HG02973 (cell line): ENCODE measurements around the gene CMIP.
"Not testable (repeated sequence)": the region's sequence is repeated elsewhere in the genome, so short reads cannot be mapped to it uniquely, and the experiment has no call there.

Experiments used
- ATAC-seq: cut with Tn5 transposase; IDR thresholded peaks from one replicate; pipeline ENCODE4 v1.9.1; 2021; ENCODE audit warnings: moderate library complexity; ENCODE audit not compliant: unreplicated experiment

Gene CMIP

GRCh38 chr16:81421126-81421525 is 23.5 kb upstream of the CMIP start:
- ATAC-seq, result no peak

- ATAC-seq, result no peak
Observed at GRCh38 chr16:81421536-81421935, 23.1 kb upstream of the CMIP start.

GRCh38 chr16:81422153-81422552 is 22.5 kb upstream of the CMIP start:
- not testable (repeated sequence) for ATAC-seq

- no peak for ATAC-seq
Observed at GRCh38 chr16:81424771-81425170, 19.8 kb upstream of the CMIP start.

GRCh38 chr16:81427219-81427618 is 17.4 kb upstream of the CMIP start:
- no peak for ATAC-seq

GRCh38 chr16:81429045-81429521 is 15.5 kb upstream of the CMIP start:
- ATAC-seq, result no peak

- ATAC-seq, result peak; percentile 3
Observed at GRCh38 chr16:81431554-81432353, 12.9 kb upstream of the CMIP start.

GRCh38 chr16:81432937-81433557 is 11.6 kb upstream of the CMIP start:
- no peak for ATAC-seq

- ATAC-seq, result no peak
Observed at GRCh38 chr16:81435103-81435502, 9.5 kb upstream of the CMIP start.

GRCh38 chr16:81435567-81435966 is 9.0 kb upstream of the CMIP start:
- ATAC-seq, result no peak

GRCh38 chr16:81436386-81436785 is 8.2 kb upstream of the CMIP start:
- ATAC-seq, result no peak

GRCh38 chr16:81437865-81438264 is 6.7 kb upstream of the CMIP start:
- no peak for ATAC-seq

GRCh38 chr16:81440888-81441761 is 3.5 kb upstream of the CMIP start:
- no peak for ATAC-seq

- no peak for ATAC-seq
Observed at GRCh38 chr16:81442220-81442915, 2.2 kb upstream of the CMIP start.

GRCh38 chr16:81442916-81443687 is 1.5 kb upstream of the CMIP start:
- no peak for ATAC-seq

- ATAC-seq, result no peak
Observed at GRCh38 chr16:81443688-81444447, 740 bp upstream of the CMIP start.

GRCh38 chr16:81445143-81445961 is 744 bp downstream of the CMIP start:
- ATAC-seq, result no peak
